ENCODE measurements around the gene VSTM2B.

The VSTM2B gene

GRCh38 chr19:29529646-29530539, 4.1 kb downstream of the VSTM2B start:
- no peak overlapping the region for H3K27ac Mint-ChIP-seq
- peaks cover 99% of the 10 kb centered on the region for H3K27me3 Mint-ChIP-seq
- peaks cover 43% of the 10 kb centered on the region for H3K4me1 Mint-ChIP-seq
- no peak for DNase-seq
- peaks cover 0 to 8% of the 10 kb centered on the region in 2 donors for H3K9me3 Mint-ChIP-seq
- peak overlapping the region; percentile 62 to 73 for H3K4me3 Mint-ChIP-seq
- no peak for ATAC-seq

GRCh38 chr19:29530540-29531457, 5.0 kb downstream of the VSTM2B start:
- Mint-ChIP-seq H3K4me3 (peak overlapping the region in 1 of 2 donors; percentile 21), H3K4me1 (peaks cover 35% of the 10 kb centered on the region), H3K27me3 (peaks cover 99% of the 10 kb centered on the region), H3K9me3 (peaks cover 0 to 8% of the 10 kb centered on the region in 2 donors), H3K27ac (no peak overlapping the region)
- no peak for ATAC-seq
- no peak for DNase-seq

- H3K27ac Mint-ChIP-seq: no peak overlapping the region
- DNase-seq (no peak), ATAC-seq (no peak)
- peaks cover 0 to 8% of the 10 kb centered on the region in 2 donors for H3K9me3 Mint-ChIP-seq
- H3K27me3 Mint-ChIP-seq: peaks cover 93% of the 10 kb centered on the region
- peaks cover 35% of the 10 kb centered on the region for H3K4me1 Mint-ChIP-seq
- no peak overlapping the region for H3K4me3 Mint-ChIP-seq
These were observed 5.7 kb downstream of the VSTM2B start for GRCh38 chr19:29531458-29532025.

- Mint-ChIP-seq H3K27me3 (peaks cover 87% of the 10 kb centered on the region), H3K27ac (no peak overlapping the region), H3K4me3 (no peak overlapping the region), H3K9me3 (peaks cover 0 to 8% of the 10 kb centered on the region in 2 donors), H3K4me1 (peaks cover 32% of the 10 kb centered on the region)
- DNase-seq (no peak), ATAC-seq (no peak)
These were observed 6.3 kb downstream of the VSTM2B start for GRCh38 chr19:29532097-29532496.

- Mint-ChIP-seq H3K4me3 (no peak overlapping the region), H3K27ac (no peak overlapping the region), H3K27me3 (peaks cover 81% of the 10 kb centered on the region), H3K4me1 (peaks cover 24% of the 10 kb centered on the region), H3K9me3 (peaks cover 0 to 8% of the 10 kb centered on the region in 2 donors)
- ATAC-seq (no peak), DNase-seq (no peak)
These were observed 7.2 kb downstream of the VSTM2B start for GRCh38 chr19:29532956-29533355.

GRCh38 chr19:29533578-29534544, 8.1 kb downstream of the VSTM2B start:
- no peak for DNase-seq
- Mint-ChIP-seq H3K27ac (no peak overlapping the region), H3K4me1 (peaks cover 14% of the 10 kb centered on the region), H3K4me3 (no peak overlapping the region), H3K27me3 (peaks cover 78% of the 10 kb centered on the region), H3K9me3 (peaks cover 0 to 8% of the 10 kb centered on the region in 2 donors)
- ATAC-seq: no peak

- DNase-seq (no peak), ATAC-seq (no peak)
- H3K4me3 Mint-ChIP-seq: no peak overlapping the region
- H3K27ac Mint-ChIP-seq: no peak overlapping the region
- no peaks in the 10 kb centered on the region for H3K9me3 Mint-ChIP-seq
- peaks cover 3% of the 10 kb centered on the region for H3K4me1 Mint-ChIP-seq
- peaks cover 64% of the 10 kb centered on the region for H3K27me3 Mint-ChIP-seq
These were observed 9.5 kb downstream of the VSTM2B start for GRCh38 chr19:29535214-29535831.

- no peak overlapping the region for H3K27ac Mint-ChIP-seq
- peaks cover 56% of the 10 kb centered on the region for H3K27me3 Mint-ChIP-seq
- H3K9me3 Mint-ChIP-seq: no peaks in the 10 kb centered on the region
- H3K4me3 Mint-ChIP-seq: no peak overlapping the region
- DNase-seq (no peak), ATAC-seq (no peak)
- no peaks in the 10 kb centered on the region for H3K4me1 Mint-ChIP-seq
These were observed 10.3 kb downstream of the VSTM2B start for GRCh38 chr19:29535984-29536508.

GRCh38 chr19:29537181-29537580, 11.4 kb downstream of the VSTM2B start:
- Mint-ChIP-seq H3K4me1 (no peaks in the 10 kb centered on the region), H3K27me3 (peaks cover 45% of the 10 kb centered on the region), H3K4me3 (no peak overlapping the region), H3K9me3 (no peaks in the 10 kb centered on the region), H3K27ac (no peak overlapping the region)
- no peak for DNase-seq
- no peak for ATAC-seq

GRCh38 chr19:29537601-29538000, 11.8 kb downstream of the VSTM2B start:
- Mint-ChIP-seq H3K9me3 (no peaks in the 10 kb centered on the region), H3K27ac (no peak overlapping the region), H3K4me1 (no peaks in the 10 kb centered on the region), H3K4me3 (no peak overlapping the region), H3K27me3 (peaks cover 41% of the 10 kb centered on the region)
- ATAC-seq (no peak), DNase-seq (no peak)

GRCh38 chr19:29538146-29538545, 12.4 kb downstream of the VSTM2B start:
- DNase-seq (no peak), ATAC-seq (no peak)
- Mint-ChIP-seq H3K27me3 (peaks cover 35% of the 10 kb centered on the region), H3K4me3 (no peak overlapping the region), H3K27ac (no peak overlapping the region), H3K9me3 (no peaks in the 10 kb centered on the region), H3K4me1 (no peaks in the 10 kb centered on the region)

- H3K4me1 Mint-ChIP-seq: no peaks in the 10 kb centered on the region
- DNase-seq (no peak), ATAC-seq (no peak)
- no peak overlapping the region for H3K27ac Mint-ChIP-seq
- H3K4me3 Mint-ChIP-seq: no peak overlapping the region
- H3K27me3 Mint-ChIP-seq: peaks cover 30% of the 10 kb centered on the region
- H3K9me3 Mint-ChIP-seq: no peaks in the 10 kb centered on the region
These were observed 12.9 kb downstream of the VSTM2B start for GRCh38 chr19:29538651-29539050.

- ATAC-seq: no peak
- no peak for DNase-seq
- Mint-ChIP-seq H3K4me3 (no peak overlapping the region), H3K4me1 (no peaks in the 10 kb centered on the region), H3K27ac (no peak overlapping the region), H3K27me3 (peaks cover 26% of the 10 kb centered on the region), H3K9me3 (no peaks in the 10 kb centered on the region)
These were observed 13.3 kb downstream of the VSTM2B start for GRCh38 chr19:29539131-29539530.

- Mint-ChIP-seq H3K27me3 (peaks cover 20% of the 10 kb centered on the region), H3K9me3 (peaks cover 0 to under 1% of the 10 kb centered on the region in 2 donors), H3K4me1 (no peaks in the 10 kb centered on the region), H3K27ac (no peak overlapping the region), H3K4me3 (no peak overlapping the region)
- no peak for DNase-seq
- no peak for ATAC-seq
These were observed 13.9 kb downstream of the VSTM2B start for GRCh38 chr19:29539670-29540069.
